Fibroblast of peridontal ligament (primary cell): ENCODE results near the gene ARHGAP8.
"Not testable (repeated sequence)": the region's sequence is repeated elsewhere in the genome, so short reads cannot be mapped to it uniquely, and the experiment has no call there.

ENCODE experiments used
- DNase-seq: peaks from one replicate; pipeline ENCODE4 v3.0.0-alpha.2; 2010; ENCODE audit errors: extremely low read depth

Gene ARHGAP8

DNA sequence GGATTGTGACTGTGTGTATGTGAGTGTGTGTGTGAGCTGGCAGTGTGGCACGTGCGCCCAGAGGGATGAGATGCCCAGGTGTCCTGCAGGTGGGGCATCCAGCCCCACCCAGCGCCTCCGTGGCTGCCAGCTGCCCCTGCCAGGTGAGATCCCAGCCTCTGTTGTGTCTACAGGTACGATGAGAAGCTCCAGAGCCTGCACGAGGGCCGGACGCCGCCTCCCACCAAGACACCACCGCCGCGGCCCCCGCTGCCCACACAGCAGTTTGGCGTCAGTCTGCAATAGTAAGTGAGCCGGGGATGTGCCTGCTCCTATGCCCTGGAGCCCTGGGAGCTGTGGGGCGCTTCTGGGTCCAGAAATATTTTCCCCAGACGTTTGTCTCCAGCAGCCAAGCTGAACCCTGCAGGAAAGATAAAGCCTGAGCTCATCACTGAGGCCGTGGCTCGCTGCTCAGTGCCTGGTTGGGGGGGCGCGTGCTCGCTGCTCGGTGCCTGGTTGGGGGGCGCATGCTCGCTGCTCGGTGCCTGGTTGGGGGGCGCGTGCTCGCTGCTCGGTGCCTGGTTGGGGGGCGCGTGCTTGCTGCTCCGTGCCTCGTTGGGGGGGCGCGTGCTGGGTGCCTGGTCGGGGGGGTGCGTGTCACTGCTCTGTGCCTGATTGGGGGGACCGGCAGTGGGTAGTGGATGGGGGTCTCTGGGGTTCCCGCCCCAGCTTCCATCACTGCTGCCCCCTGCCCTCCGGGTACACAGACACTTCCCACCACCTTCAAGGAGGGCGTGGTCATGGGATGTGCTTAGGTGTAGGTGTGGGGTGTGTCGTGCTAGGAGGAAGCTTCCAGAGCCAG, 73.2 kb downstream of the ARHGAP8 start:
- no peak for DNase-seq

DNA sequence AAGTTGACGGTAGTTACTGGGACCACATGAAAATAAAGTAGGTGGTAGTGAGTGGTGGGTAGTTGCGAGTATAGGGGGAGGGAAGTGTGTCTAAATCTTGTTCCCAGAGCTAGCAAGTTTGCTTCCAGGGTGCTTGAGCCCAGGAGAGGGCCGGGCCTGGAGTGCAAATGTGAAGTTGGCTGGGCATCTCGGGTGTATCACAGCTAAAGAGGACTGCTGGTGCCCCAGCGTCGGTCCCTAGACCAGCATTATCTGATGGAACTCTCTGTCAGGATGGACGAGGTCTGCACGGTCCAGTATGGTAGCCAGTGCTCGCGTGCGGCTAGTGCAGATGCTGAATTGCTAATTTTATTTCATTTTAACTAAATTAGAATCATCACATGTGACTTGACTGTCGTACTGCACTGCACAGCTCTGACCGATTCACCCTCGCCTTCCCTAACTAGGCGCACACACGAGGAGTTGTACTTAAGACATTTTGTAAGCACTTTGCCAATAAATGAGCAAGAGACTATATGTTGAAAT, 75.4 kb downstream of the ARHGAP8 start:
- DNase-seq: no peak

DNA sequence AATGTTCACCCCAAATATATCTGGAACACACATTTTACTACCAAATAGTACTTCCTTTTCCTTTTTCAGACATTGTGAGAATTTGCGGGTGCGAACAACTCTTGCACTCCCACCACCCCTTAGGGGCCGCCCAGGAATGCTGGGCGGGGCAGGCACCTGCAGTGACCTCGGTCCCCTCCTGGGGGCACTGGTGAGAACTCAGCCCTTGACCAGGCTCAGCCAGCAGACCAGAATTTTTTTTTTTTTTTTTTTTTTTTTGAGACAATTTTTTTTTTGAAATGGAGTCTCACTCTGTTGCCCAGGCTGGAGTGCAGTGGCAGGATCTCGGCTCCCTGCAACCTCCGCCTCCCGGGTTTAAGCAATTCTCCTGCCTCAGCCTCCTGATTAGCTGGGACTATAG, 75.8 kb downstream of the ARHGAP8 start:
- no peak for DNase-seq

DNA sequence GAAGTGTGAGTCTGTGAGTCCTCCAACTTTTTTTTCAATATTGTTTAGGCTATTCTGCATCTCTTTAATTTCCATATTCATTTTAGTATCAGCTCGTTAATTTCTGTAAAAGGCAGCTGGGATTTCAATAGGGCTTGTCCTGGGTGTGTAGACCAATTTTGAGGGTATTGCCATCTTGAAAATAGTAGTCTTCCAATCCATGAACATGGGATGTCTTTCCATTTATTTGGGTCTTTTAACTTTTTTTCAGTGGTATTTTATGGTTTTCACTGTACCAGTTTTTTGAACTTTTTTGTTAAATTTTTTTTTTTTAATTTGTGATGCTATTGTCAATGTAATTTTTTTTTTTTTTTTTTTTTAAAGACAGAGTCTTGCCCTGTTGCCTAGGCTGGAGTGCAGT, 79.5 kb downstream of the ARHGAP8 start:
- no peak for DNase-seq

DNA sequence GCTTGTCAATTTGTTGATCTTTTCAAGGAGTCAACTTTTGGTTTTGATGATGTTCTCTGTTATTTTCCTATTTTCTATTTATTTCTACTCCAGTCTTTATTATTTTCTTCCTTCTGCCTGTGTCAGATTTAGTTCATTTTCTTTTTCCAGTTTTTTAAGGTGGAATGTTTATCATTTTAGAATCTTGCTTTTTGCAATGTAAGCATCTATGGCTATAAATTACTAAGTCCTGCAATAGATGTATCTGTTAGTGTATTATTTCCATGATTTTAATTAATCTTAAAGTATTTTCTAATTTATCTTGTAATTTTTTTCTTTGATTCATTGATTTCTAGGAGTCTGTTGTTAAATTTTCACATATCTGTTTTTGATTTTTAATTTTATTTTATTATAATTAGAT, 81.7 kb downstream of the ARHGAP8 start:
- DNase-seq: no peak

DNA sequence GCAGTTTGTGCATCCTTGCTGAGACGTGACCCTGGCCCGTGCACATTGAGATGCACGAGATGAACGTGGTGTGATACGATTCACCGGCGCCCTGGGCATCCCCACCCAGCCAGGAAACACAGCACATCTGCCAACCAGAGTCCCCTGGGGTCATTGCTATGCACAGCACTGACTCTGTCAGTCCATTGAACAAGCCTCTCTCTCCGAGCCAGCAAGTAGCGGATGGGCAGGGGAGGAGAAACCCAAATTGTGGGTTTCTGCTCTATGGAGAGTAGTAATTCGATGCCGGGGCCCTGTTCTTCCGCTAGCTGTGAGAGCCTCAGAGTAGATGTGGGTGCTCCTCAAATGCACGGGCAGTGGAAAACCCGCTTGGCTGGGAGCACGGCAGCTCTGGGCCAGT, 85.1 kb downstream of the ARHGAP8 start:
- DNase-seq: no peak

DNA sequence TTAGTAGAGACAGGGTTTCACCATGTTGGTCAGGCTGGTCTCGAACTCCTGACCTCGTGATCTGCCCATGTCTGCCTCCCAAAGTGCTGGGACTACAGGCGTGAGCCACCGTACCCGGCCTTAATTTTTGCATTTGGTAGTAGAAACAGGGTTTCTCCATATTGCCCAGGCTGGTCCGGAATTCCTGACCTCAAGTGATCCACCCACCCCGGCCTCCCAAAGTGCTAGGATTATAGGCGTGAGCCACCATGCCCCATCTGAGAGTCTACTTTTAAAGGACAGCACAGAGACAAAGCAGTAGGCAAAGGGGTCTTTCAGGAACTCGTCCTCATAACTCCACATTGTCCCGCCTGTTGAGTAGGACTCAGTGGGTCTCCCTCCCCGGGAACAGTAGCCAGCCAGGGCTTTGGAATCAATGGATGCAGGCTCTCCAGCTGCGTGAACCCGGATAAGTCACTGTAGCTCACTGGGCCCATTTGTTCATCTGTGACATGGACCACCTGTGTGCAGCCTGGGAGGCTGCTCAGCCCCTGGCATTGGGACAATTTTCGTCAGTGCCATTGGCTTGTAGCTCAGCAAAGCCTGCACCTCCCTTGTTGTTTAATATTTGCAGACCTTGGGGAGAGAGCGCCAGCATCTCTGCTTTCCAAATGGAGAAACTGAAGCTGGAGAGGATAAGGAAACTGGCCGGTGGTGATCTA, 86.1 kb downstream of the ARHGAP8 start:
- DNase-seq: no peak

DNA sequence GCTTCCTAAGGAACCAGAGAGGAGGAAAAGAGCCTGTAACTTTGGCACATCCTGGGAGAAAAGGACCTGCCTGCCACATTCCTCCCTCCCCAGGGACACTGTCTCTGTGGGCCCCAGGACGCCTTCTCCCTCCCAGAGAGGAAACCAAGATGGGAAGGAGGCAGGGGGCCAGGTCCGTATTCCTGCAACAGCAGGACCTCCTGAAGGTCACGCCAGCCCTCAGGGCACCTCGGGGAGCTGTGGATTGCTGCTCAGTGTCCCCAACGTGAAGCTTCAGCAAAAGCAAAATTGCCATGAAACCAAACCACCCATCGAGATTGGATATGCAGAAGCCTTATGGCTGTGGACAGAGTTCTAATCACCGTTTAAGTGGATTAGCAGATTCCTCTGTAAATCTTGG, 86.7 kb downstream of the ARHGAP8 start:
- no peak for DNase-seq

DNA sequence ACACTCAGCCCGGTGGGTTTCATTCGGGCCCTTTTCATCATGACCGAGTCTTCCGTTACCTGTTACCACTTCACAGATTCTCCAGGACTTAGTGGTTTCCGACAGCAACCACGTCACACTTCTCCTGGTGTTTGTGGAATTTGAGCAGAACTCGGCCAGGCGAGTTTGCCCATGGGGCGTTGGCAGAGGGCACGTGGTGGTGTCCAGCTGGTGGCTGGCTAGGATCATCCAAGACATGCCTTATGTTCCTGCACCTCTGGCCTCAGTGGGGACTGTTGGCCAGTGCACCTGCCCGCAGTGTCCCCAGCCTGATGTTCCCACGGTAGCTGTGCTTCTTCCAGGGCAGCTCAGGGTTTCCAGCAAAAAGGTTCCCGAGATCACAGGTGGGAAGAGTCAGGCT, 87.3 kb downstream of the ARHGAP8 start:
- no peak for DNase-seq

DNA sequence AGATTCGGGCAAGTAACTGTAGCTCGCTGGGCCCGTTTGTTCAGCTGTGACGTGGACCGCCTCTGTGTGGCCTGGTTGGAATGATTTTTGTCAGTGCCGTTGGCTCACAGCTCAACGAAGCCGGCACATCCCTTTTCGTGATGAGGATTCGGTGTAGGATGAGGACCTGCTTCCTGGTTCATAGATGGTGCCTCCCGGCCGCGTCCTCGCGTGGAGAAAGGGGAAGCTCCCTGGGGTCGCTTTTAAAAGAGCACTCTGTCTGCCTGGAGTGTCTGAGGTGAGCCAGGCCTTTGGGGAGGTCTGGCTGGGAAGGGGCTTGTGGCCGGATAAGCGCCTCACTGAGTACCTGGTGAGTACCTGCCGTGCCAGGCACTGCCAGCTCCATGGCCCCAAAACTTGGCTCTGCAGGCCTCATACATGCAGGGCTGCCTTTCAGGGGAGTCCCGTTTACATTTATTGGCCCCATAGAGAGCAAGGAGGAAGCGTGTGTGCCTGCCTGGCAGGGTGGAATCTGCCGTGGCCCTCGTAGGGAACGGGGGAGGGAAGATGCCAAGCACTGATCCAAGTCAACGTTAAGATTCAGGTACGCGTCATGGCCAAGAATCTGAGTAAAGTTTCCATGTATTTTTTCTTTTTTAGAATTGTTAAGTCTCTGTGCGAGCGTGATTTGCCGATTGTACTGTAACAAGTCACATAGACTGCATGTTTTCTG, 88.4 kb downstream of the ARHGAP8 start:
- no peak for DNase-seq

DNA sequence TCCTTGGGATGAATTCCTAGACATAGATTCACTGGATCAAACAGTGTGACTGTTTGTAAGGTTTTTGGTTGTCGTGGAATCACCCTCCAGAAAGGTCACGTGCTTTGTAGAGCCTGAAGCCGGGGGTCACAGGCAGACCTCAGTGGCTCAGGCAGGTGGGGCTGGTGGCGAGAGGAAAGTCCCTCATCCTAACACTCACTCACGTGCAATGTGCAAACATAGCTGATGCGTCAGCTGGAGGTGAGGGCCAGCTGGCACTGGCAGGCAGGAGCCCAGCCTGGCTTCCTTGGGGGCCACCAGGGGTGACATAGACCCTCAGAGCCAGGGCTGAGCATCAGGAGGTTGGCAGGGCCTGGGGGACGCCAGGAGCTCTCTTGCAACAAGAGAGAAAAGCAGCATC, 90.0 kb downstream of the ARHGAP8 start:
- no peak for DNase-seq

DNA sequence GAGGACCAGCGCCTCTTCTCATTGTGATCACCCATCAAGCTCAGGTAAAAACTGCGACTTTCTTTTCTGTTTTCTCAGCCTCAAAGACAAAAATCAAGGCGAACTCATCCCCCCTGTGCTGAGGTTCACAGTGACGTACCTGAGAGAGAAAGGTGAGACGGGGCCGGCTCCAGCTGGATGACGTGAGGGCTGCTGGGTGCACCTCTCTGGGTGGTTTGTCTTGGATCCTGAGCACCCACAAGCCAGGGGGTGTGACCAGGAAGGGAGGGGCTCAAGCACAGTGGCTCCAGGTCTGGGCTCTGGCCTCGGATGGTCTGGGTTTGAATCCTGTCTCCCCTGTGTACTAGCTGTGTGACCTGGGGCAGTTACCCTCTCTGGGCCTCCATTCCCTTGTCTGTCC, 92.8 kb downstream of the ARHGAP8 start:
- DNase-seq: no peak

DNA sequence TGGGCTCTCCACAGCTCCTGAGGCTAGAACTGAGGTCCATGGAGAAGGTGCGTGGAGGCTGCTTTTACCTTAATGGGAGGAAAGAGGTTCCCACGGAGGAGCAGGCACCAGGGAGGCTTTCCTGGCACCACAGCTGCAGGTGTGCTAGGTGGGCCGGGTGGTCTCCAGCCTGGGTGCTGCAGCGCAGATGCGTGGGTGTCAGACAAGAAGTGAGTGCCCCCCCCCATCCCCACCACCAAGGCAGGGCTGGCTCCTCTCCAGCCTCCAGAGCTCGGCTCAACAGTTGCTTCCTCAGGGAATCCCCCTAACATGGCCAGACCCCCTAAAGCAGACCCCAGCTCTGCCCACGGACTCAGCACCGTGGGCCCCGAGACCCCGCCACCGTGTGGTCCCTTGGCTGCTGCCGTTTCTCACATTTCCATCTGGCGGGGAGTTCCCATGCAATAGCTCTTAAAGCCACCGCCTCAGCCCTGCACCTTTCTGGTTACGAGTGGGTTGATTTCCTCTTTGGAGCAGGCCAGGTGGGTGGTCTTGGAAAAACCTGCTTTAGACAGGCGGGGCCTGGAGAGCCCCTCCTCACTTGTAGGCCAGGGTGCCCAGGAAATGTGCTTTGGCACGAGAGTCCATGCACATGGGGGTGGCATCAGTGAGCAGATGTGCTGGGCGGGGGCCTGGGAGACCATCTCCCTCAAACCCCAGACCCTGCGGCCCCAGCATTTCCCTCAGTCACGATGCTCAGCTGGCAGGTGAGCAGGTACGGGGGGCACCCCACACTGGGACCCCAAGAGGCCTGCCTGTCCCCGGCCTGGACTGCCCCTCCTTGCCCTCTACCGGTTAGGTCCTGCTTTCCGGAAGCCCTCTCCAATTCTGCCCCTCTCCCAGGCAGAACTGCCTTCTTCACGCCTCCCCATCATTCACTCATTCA, 93.7 kb downstream of the ARHGAP8 start:
- DNase-seq: no peak

DNA sequence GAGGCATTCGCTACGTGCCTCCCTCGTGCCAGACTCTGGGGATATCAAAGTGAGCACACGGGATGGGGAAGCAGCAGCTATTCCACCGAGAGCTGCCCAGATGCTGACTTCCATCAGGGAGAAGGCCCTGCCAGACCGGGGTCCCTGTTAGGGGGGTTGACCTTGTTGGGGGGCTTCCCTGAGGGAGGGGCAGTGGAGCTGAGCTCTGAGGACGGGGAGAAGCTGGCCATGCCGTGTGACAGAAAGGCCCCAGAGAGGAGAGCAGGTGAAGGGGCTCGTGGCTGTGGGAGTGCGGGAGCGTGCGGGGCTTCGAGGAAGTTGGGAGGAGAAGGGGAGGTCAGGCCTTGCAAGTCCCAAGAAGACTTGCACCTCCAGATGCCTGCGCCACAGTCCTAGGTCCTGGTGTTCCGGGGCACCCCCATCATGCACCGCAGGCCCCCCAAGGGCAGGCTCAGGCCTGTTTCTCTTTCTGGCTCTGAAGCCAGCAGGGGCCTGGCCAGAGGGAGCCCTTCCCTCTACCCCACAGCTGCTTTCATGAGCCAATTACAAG, 94.4 kb downstream of the ARHGAP8 start:
- DNase-seq: no peak

DNA sequence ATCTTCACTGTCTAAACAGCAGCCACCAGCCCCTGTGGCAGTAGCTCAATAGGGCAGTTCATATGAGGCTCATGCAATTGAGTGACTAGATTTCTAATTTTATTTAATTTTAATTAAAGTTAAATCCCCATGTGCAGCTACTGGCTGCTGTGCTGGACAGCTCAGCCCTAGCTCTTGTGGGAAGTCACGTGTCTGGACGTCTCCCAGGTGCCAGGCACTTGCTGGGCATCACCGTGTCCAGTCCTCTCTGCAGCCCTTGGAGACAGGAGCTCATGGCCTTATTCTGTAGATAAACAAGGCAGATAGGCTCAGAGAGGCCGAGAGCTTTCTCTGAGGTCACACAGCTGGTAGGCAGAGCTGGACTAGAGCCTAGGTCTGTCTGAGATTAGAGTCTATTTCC, 95.0 kb downstream of the ARHGAP8 start:
- DNase-seq: no peak

DNA sequence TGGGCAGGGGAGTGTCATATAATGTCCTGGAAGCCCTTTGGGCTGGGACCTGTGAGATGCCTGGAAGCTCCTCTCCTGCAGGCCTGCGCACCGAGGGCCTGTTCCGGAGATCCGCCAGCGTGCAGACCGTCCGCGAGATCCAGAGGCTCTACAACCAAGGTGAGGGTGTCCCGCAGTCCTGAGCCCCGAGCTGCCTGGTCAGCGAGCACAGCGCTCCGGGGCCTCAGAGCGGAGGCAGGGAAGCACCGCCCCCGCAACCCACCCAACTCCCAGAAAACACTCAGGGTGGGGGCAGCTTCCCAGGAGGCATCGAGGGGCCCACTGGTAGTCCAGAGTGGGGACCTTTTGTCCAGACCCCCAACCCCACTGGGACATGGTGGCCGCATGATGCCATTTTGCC, 95.5 kb downstream of the ARHGAP8 start:
- no peak for DNase-seq

DNA sequence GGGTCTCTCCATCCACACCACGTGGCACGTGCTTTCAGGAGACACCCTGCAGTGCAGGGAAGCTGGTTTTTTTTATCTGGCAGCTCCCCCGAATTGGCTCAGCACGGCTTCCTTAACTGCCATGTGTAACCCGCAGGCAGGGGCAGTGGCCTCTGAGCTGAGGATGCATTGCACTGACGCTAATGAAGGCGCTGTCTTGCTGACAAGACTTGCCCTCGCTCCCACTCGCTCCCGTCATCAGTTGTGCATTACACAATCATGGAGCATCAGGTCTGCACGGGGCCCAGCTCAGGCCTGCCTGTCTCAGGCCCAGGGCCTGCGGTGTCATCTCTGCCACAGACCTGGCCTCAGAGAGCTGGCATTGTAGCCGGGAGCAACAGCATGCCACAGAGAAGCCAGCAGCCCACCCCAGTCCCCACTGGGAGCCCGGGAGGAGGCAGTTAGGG, 95.9 kb downstream of the ARHGAP8 start:
- DNase-seq: no peak

DNA sequence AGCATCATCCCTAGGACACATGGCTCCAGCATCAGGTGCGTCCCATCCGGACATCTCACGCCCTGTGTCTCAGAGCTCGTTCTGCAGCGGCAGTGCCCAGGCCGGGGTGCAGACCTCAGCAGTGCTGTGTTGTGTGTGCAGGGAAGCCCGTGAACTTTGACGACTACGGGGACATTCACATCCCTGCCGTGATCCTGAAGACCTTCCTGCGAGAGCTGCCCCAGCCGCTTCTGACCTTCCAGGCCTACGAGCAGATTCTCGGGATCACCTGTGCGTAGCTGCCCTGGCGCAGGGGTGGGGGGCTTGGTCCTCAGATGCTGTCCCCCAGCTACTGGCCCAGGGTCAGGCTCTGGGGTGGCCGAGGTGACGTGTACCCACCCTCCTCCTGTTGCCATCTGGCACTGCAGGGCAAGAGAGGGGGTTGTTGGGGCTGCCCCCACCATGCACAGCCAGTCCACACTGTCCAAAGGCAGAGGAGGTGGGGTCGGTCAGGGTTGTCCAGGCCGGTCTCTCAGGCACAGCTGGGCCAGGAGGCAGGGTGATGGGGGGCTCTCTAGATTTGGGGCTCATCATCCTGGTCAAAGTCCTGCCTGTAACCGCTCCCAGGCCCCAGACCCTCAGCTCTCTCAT, 96.5 kb downstream of the ARHGAP8 start:
- DNase-seq: no peak

DNA sequence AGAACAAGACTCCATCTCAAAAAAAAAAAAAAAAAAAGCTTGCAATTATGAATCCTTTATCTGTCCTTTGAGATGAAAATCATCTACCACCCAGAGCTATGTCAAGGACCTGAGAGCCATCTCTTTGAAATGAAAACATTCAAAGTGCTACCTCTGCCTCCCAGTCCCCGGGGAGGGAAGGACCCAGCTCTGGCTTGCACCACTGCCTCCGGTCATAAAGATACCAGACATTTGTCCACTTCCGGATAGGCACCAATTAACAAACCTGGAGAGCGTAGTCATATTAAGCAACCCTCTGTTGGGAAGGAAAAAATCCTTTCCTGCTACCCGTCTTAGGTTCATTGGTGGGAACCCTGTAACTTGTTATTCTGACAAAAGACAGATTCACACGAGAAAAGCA, 98.6 kb downstream of the ARHGAP8 start:
- no peak for DNase-seq

DNA sequence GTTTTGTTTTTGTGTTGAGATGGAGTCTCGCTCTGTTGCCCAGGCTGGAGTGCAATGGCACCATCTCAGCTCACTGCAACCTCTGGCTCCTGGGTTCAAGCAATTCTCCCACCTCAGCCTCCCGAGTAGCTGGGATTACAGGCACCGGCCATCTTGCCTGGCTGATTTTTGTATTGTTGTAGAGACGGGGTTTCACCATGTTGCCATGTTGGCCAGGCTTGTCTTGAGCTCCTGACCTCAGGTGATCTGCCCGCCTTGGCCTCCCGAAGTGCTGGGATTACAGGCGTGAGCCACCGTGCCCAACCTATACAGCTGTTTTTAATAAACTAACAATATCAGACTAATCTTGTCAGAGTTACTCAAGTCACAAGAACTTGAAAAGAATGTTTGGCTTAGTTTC, 102.3 kb downstream of the ARHGAP8 start:
- DNase-seq: not testable (repeated sequence)

DNA sequence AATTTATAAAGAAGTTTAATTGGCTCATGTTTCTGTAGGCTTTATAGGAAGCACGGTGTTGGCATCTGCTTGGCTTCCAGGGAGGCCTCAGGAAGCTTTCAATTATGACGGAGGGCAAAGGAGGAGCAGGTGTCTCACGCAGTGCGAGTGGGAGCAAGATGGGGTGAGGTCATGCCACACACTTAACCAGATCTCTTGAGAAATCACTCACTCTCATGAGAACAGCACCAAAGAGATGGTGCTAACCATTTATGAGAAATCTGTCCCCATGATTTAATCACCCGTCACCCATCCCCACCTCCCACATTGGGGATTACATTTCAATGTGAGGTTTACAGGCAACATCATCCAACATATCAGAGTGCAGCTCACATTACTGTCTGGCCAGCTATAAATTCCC, 103.5 kb downstream of the ARHGAP8 start:
- no peak for DNase-seq
